SIG-M5 (cell line): ENCODE measurements around the gene BABAM2.
"Not testable (repeated sequence)": the region's sequence is repeated elsewhere in the genome, so short reads cannot be mapped to it uniquely, and the experiment has no call there.

ENCODE experiments used
- DNase-seq: peaks from one replicate; lab custom pipeline; 2025; lab: John Stamatoyannopoulos, UW

Gene BABAM2

GRCh38 chr2:27890146-27890923, at the start of gene BABAM2, which contains the start of gene RBKS:
BABAM2 (plus strand) TSS chr2:27890729; CDS start chr2:27894557, 3,828 bp downstream.
RBKS (minus strand) TSS chr2:27890387; CDS start chr2:27890345, 42 bp downstream.
- DNase-seq, result peak; percentile 52

GRCh38 chr2:27842894-27843293, 47.6 kb upstream of the BABAM2 start:
- DNase-seq, result no peak

GRCh38 chr2:27843992-27844391, 46.5 kb upstream of the BABAM2 start:
- no peak for DNase-seq

GRCh38 chr2:27844821-27845255, 45.7 kb upstream of the BABAM2 start:
- DNase-seq, result no peak

- DNase-seq, result no peak
Measured at GRCh38 chr2:27847333-27847732, 43.2 kb upstream of the BABAM2 start.

- no peak for DNase-seq
Measured at GRCh38 chr2:27849558-27850205, 40.8 kb upstream of the BABAM2 start.

- DNase-seq, result no peak
Measured at GRCh38 chr2:27852691-27853090, 37.8 kb upstream of the BABAM2 start.

- DNase-seq, result no peak
Measured at GRCh38 chr2:27854229-27854862, 36.2 kb upstream of the BABAM2 start.

GRCh38 chr2:27855476-27855875, 35.1 kb upstream of the BABAM2 start:
- DNase-seq, result no peak

GRCh38 chr2:27856386-27856785, 34.1 kb upstream of the BABAM2 start:
- no peak for DNase-seq

- DNase-seq, result no peak
Measured at GRCh38 chr2:27856956-27857355, 33.6 kb upstream of the BABAM2 start.

GRCh38 chr2:27857417-27858172, 32.9 kb upstream of the BABAM2 start:
- no peak for DNase-seq

- no peak for DNase-seq
Measured at GRCh38 chr2:27860111-27860510, 30.4 kb upstream of the BABAM2 start.

- DNase-seq, result no peak
Measured at GRCh38 chr2:27863146-27863545, 27.4 kb upstream of the BABAM2 start.

GRCh38 chr2:27863955-27864354, 26.6 kb upstream of the BABAM2 start:
- DNase-seq, result not testable (repeated sequence)

- no peak for DNase-seq
Measured at GRCh38 chr2:27866237-27866636, 24.3 kb upstream of the BABAM2 start.

GRCh38 chr2:27869763-27870162, 20.8 kb upstream of the BABAM2 start:
- no peak for DNase-seq

- DNase-seq, result no peak
Measured at GRCh38 chr2:27870724-27871123, 19.8 kb upstream of the BABAM2 start.

GRCh38 chr2:27871802-27872201, 18.7 kb upstream of the BABAM2 start:
- no peak for DNase-seq

- no peak for DNase-seq
Measured at GRCh38 chr2:27873091-27873490, 17.4 kb upstream of the BABAM2 start.

- no peak for DNase-seq
Measured at GRCh38 chr2:27875089-27875881, 15.2 kb upstream of the BABAM2 start.
